Colonic mucosa (tissue), 4 donors: ENCODE data around the gene KRT38. TPM values are rescaled to one million over a fixed set of nuclear protein-coding genes. Genes with fewer than 3 reads are reported as not detected.

Experiments
- DNase-seq: peaks from one replicate; pipeline ENCODE4 v3.0.0-alpha.2; 2020
- H3K27ac ChIP-seq: fragments of 200-600 bp; one replicate; pipeline ENCODE4 v1.8.0; 2021
- H3K27me3 ChIP-seq: fragments of 200-600 bp; one replicate; pipeline ENCODE4 v1.8.0; 2021
- H3K36me3 ChIP-seq: fragments of 200-600 bp; one replicate; pipeline ENCODE4 v1.8.0; 2021
- H3K4me1 ChIP-seq: fragments of 200-600 bp; one replicate; pipeline ENCODE4 v1.8.0; 2021; ENCODE audit warnings: mild to moderate bottlenecking
- H3K4me3 ChIP-seq: fragments of 200-600 bp; one replicate; pipeline ENCODE4 v1.8.0; 2021
- H3K9ac ChIP-seq, 2 donors: one replicate each; pipeline ENCODE4 v1.7.0; 2013; ENCODE audit warnings: control low read depth in 2 of 2, low read depth in 2 of 2, low read length in 2 of 2
- H3K9me3 ChIP-seq: fragments of 200-600 bp; one replicate; pipeline ENCODE4 v1.8.0; 2021
- intact Hi-C: fragments of 100-400 bp; cut with DNase I; formaldehyde crosslinking; loops from one replicate; pipeline ENCODE4 v1.14.1; 2022
- total RNA-seq, 2 donors: library from RNA; stranded (reverse); fragmentation: NEBNext Ultra II Directional in 1 of 2; extraction: Animal tissue kit (Norgen Biotek cat#: 25700) in 1 of 2; gene quantifications; one replicate each; pipeline ENCODE4 v1.2.1, GENCODE V29; 2021
- TF ChIP-seq, protein P1 (sequence below): fragments of 200-600 bp; IDR thresholded peaks from one replicate; pipeline ENCODE4 v1.8.0; 2022; ENCODE audit warnings: antibody characterized with exemption, mild to moderate bottlenecking
- donor health status: healthy.
- donor health status: DM: no; HTN: no; CAD: no.
- donor health status: DM: no; HTN: no; CAD: no.

KRT38 gene
- not detected for total RNA-seq

DNA sequence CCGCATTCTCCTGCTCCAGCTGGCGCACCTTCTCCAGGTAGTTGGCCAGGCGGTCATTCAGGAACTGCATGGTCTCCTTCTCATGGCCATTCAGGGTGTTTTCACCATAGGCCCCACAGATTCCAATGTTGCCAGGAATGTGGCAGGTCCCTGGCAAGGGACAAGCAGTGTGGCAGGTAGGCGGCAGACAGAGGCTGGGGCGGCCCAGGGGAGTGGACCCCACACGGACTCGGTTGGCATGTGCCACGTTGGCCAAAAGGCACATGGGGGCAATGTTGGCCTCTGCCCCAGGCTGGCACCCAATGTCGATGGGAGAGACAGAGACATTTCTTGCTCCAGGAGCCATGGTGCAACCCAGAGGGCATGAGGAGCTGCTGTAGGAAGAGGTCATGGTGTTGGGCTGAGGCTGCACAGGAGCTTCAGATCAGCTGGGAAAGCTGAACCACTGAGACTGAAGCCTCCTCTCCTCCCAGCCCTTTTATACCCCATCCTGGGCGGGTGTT lies at the start of gene KRT38:
TSS of gene KRT38 (minus strand) at position 453 of the 503 bp plus-strand sequence. CDS start at position 391, 62 bp downstream.
- intact Hi-C loops, result no loop called here
- TF ChIP-seq, protein P1, sequence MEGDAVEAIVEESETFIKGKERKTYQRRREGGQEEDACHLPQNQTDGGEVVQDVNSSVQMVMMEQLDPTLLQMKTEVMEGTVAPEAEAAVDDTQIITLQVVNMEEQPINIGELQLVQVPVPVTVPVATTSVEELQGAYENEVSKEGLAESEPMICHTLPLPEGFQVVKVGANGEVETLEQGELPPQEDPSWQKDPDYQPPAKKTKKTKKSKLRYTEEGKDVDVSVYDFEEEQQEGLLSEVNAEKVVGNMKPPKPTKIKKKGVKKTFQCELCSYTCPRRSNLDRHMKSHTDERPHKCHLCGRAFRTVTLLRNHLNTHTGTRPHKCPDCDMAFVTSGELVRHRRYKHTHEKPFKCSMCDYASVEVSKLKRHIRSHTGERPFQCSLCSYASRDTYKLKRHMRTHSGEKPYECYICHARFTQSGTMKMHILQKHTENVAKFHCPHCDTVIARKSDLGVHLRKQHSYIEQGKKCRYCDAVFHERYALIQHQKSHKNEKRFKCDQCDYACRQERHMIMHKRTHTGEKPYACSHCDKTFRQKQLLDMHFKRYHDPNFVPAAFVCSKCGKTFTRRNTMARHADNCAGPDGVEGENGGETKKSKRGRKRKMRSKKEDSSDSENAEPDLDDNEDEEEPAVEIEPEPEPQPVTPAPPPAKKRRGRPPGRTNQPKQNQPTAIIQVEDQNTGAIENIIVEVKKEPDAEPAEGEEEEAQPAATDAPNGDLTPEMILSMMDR, result no peak
- Histone ChIP-seq H3K27ac (no peak within 1 kb of the TSS), H3K4me1 (no peaks in the 10 kb centered on the region), H3K36me3 (no peaks in the 10 kb centered on the region), H3K4me3 (no peak within 1 kb of the TSS), H3K9ac (no peak within 1 kb of the TSS), H3K9me3 (no peaks in the 10 kb centered on the region), H3K27me3 (no peaks in the 10 kb centered on the region)
- no peak for DNase-seq

DNA sequence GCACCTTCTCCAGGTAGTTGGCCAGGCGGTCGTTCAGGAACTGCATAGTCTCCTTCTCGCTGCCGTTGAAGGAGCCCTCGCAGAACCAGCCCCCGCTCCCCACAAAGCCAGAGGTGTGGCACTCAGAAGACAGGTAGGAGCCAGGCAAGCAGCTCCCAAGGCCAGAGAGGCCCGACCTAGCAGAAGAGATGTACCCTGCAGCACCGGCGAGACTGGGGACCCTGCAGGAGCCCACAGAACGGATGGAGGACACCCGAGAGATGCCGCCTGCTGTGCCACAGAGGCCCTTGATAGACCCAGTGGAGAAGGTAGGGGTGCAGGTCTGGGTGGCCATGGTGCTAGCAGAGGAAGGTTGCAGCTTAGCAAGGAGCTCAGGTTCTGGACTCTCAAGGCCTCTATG lies 48.7 kb upstream of the KRT38 start, which contains the start of gene KRT36:
TSS of gene KRT36 (minus strand) at position 380 of the 400 bp plus-strand sequence. CDS start at position 334, 46 bp downstream.
- H3K4me1 ChIP-seq, result peaks cover 9% of the 10 kb centered on the region
- no peak within 1 kb of the TSS for H3K4me3 ChIP-seq
- H3K9me3 ChIP-seq, result no peaks in the 10 kb centered on the region
- no peak within 1 kb of the TSS for H3K27ac ChIP-seq
- H3K36me3 ChIP-seq, result no peaks in the 10 kb centered on the region
- no peaks in the 10 kb centered on the region for H3K27me3 ChIP-seq
- TF ChIP-seq, protein P1, result no peak
- no peak within 1 kb of the TSS for H3K9ac ChIP-seq
- intact Hi-C loops, result loop anchor here (5.0 to 10.0 kb wide), 2 partner anchors 58 to 155 kb away; no protein-coding TSS in a partner anchor
- no peak for DNase-seq

DNA sequence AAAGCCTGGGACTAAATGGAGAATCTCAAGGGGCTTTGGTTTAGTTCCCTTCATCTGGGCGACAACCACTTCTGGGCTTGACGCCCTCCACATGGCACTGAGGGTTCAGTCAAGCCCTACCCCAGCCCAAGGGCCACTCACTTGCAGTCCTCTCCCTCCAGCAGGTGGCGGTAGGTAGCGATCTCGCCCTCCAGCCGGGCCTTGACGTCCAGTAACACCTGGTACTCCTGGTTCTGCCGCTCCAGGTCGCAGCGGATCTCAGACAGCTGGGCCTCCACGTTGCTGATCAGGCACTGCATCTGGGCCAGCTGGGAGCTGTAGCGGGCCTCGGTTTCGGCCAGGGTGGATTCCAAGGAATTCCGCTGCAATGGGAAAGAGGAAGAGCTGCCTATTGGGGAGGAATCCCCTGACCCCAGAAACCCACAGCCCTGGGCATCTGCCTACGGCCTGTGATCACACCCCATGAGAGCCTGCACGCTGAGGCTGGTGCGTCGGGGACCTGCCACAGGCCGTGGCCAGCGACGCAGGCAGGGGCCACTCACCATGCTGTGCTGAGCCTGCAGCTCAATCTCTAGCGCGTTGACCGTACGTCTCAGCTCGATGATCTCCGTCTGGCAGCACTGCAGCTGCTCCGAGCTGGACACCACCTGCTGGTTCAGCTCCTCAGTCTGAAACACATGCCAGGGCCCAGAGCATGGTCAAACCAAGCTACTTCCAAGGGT lies 46.2 kb upstream of the KRT38 start:
- intact Hi-C loops, result loop anchor here (5.0 to 10.0 kb wide), 2 partner anchors 60 to 158 kb away; no protein-coding TSS in a partner anchor
- Histone ChIP-seq H3K4me3 (no peak overlapping the region), H3K27ac (no peak overlapping the region), H3K9ac (no peak overlapping the region), H3K9me3 (no peaks in the 10 kb centered on the region), H3K36me3 (no peaks in the 10 kb centered on the region), H3K27me3 (no peaks in the 10 kb centered on the region), H3K4me1 (peaks cover 5% of the 10 kb centered on the region)
- TF ChIP-seq, protein P1, result peak; percentile 58
- DNase-seq, result peak; percentile 74

DNA sequence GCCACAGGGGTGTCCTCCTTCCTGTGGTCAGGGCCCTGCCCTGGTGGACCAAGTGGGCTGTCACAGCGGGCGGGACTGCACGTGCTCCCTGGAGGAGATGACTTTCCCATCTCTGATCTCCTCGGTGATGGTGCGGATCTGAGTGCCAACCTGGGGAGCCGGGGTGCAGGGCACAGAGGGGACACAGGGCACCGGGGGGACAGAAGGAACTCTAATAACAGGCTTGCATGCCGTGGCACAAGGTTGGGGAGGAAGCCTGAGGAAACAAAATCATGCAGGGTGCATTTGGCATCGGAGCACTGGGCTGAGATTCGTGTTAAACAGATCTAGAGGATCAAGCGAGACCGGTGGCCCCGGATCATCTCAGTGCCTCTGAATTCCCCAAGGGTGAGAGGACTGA lies 45.5 kb upstream of the KRT38 start:
- H3K4me3 ChIP-seq, result no peak overlapping the region
- H3K9ac ChIP-seq, result no peak overlapping the region
- TF ChIP-seq, protein P1, result no peak
- no peaks in the 10 kb centered on the region for H3K36me3 ChIP-seq
- H3K27me3 ChIP-seq, result no peaks in the 10 kb centered on the region
- DNase-seq, result no peak
- intact Hi-C loops, result loop anchor here (5.0 to 10.0 kb wide), 2 partner anchors 61 to 158 kb away; no protein-coding TSS in a partner anchor
- H3K27ac ChIP-seq, result no peak overlapping the region
- no peaks in the 10 kb centered on the region for H3K9me3 ChIP-seq
- H3K4me1 ChIP-seq, result peaks cover 1% of the 10 kb centered on the region

DNA sequence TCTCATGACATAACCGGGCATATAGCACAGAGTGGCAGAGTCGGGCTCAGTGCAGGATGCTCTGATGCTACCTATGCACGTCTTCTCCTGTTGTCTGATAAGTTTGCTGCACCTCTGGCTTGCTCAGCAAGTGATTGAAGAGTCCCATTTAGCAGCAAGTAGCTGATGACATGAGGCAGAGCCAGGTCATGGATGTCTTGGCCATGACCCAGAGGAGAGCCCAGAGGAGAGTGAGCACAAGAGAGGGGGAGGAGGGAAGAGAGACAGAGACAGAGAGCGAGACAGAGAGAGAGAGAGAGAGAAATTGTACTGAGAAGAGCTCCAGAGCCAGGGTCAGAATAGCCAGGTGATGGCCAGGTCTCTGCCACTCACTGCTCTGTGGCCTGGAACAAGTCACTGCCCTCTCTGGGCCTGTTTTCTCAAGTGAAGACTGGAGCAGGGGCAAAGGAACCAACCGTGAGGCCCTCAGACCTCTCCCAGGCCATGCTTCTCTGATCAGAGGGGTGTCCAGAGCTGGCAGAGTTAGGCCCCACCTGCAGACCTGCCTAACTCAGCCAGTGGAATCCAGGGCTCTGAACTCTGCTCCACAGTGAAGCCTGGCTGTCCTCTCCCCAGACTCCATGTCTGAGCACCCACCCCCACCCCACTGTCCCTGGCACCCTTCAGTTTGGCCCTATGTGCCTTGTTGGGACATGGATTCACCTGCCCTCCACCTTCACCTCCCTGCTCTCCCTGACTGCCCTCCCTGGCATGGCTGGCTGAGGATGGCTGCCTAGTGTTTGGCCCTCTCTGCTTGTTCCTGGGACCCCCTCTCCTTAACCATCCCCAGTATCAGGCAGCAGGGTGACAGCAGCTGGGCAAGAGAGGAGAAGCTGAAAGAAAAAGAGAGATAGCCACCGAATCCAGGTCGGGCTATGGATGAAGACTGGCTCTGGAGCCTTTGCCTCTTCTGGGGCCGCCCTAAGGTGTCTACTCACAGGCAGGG lies 44.4 kb upstream of the KRT38 start:
- no peak for DNase-seq
- H3K27ac ChIP-seq, result no peak overlapping the region
- H3K27me3 ChIP-seq, result no peaks in the 10 kb centered on the region
- no peaks in the 10 kb centered on the region for H3K36me3 ChIP-seq
- no peaks in the 10 kb centered on the region for H3K9me3 ChIP-seq
- H3K4me3 ChIP-seq, result no peak overlapping the region
- H3K4me1 ChIP-seq, result no peaks in the 10 kb centered on the region
- intact Hi-C loops, result loop anchor here (5.0 to 10.0 kb wide), 2 partner anchors 62 to 160 kb away; no protein-coding TSS in a partner anchor
- no peak overlapping the region for H3K9ac ChIP-seq
- TF ChIP-seq, protein P1, result no peak
